Epithelial cell of proximal tubule (primary cell): ENCODE measurements around the gene PIK3CB. TPM values are rescaled to one million over a fixed set of nuclear protein-coding genes. Genes with fewer than 3 reads are reported as not detected.

ENCODE experiments used
- DNase-seq: peaks from one replicate; pipeline ENCODE4 v3.0.0-alpha.2; 2011; ENCODE audit warnings: low read depth
- H3K4me3 ChIP-seq: 2 replicates; pipeline ENCODE4 v1.5.1; 2011; ENCODE audit warnings: low read depth, mild to moderate bottlenecking, low read length
- CTCF ChIP-seq: conservative IDR thresholded peaks from 2 replicates; pipeline ENCODE4 v1.5.1; 2012; ENCODE audit warnings: low read depth, mild to moderate bottlenecking, low read length
- total RNA-seq: library from RNA; depleted of rRNA; stranded (reverse); fragments of >200 nt; gene quantifications from 2 replicates; pipeline ENCODE4 v1.2.3, GENCODE V29; 2015

Gene PIK3CB
- total RNA-seq, 1 donor from 2014 or later: 9.1 TPM

- DNase-seq: no peak
- no peak for TF ChIP-seq CTCF
- no peak overlapping the region for H3K4me3 ChIP-seq
These were observed 65.8 kb downstream of the PIK3CB start for GRCh38 chr3:138768946-138769345.

- no peak for DNase-seq
- no peak overlapping the region for H3K4me3 ChIP-seq
- TF ChIP-seq CTCF: no peak
These were observed 66.6 kb downstream of the PIK3CB start for GRCh38 chr3:138768125-138768524.

DNA sequence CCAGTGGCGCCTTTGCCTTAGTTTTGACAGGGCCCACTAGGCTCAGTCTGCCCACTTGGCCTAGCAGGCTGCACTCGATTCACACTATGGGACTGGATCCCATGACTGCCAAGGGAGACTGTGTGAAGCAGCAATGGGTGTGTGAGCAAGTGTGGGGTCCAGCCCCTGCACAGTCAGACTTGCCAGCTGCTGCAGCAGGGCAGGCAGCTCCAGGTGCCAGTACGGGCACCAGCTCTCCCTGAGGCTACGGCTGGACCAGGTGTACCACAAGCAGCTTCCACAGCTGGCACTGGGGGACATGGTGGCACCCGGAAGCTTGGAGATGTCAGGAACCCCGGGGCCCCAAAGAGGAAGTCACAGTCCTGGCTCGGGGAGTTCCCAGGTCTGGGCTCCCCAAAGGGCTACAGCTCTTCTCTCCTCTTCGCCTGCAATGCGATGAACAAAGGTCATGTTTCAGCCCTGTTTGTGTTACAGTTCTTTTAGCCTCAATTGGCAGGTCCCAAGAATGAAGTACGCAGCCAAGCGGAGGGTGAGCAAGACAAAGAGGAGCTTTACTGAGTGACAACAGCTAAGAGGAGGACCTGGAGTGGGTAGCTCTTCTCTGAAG, 67.1 kb downstream of the PIK3CB start:
- DNase-seq: no peak
- H3K4me3 ChIP-seq: no peak overlapping the region
- no peak for TF ChIP-seq CTCF

DNA sequence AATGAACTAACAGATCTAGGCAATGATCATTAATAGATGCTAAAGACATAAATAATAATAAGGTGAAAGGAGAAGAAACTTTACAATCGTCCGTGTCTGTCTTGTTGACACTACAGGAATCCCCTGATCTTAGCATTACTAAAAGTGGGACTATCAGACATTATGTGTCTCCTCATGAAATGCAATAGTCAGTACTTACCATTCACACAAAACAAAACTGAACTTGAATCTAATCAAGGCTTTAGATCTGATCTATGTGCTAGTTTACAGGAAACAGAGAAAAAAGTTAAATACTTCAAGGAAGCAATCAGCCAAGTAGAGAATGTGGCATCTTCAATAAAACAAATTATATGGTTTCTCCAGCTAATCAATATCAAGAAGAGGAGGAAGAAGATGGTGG, 73.7 kb downstream of the PIK3CB start:
- no peak for DNase-seq
- H3K4me3 ChIP-seq: no peak overlapping the region
- TF ChIP-seq CTCF: no peak

DNA sequence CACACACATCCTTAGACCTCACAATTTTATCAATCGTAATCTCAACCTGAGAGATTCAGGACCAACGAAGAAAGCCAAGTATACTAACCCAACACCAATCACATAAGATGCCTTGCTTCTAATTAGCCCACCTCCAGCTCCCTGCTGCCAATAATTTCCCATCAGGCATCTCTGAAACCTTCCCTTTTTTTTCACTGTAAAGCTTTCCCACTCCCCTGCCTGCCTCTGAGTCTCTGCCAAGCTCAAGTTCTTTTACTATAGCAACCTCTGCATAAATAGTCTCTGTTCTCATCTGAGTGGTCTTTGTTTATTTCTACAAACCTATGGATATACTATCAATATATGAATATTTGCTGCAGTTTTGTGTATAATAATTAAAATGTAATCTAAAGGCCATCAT, 86.5 kb downstream of the PIK3CB start:
- H3K4me3 ChIP-seq: no peak overlapping the region
- no peak for TF ChIP-seq CTCF
- no peak for DNase-seq

- H3K4me3 ChIP-seq: no peak overlapping the region
- no peak for DNase-seq
- TF ChIP-seq CTCF: no peak
These were observed 87.5 kb downstream of the PIK3CB start for GRCh38 chr3:138747225-138747624.

DNA sequence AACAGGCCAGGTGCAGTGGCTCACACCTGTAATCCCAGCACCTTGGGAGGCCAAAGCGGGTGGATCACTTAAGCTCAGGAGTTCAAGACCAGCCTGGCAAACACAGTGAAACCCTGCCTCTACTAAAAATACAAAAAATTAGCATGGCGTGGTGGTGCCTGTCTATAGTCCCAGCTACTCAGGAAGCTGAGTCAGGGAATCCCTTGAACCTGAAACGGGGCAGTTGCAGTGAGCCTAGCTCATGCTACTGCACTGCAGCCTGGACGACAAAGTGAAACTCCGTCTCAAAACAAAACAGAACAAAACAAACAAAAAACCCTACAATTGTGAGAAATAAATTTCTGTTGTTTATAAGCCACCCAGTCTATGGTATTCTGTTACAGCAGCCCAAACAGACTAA, 94.7 kb downstream of the PIK3CB start:
- TF ChIP-seq CTCF: no peak
- no peak overlapping the region for H3K4me3 ChIP-seq
- DNase-seq: no peak
